GF-D8 (cell line): Measurements from ENCODE around the gene TLCD4.

Experiments used
- DNase-seq: peaks from one replicate; lab custom pipeline; 2025; lab: John Stamatoyannopoulos, UW

The TLCD4 gene

DNA sequence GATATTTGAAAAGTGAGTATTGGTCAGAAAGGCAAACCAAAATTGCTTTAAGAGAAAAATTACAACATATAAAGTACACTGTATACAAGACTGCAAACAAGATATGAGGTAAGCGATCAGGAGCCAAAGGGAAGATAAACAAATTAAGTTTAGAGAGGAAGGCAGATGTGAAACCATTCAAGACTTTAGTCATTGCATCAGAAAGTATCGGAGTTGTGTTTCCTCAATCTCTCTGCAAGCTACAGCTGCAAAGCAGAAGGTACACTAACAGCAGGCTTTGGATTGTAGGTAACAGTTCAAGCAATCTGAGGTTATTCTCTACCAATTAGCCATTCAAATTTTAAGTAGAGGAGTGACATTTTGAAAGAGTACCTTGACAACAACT is 21.3 kb upstream of the TLCD4 start:
- no peak for DNase-seq

DNA sequence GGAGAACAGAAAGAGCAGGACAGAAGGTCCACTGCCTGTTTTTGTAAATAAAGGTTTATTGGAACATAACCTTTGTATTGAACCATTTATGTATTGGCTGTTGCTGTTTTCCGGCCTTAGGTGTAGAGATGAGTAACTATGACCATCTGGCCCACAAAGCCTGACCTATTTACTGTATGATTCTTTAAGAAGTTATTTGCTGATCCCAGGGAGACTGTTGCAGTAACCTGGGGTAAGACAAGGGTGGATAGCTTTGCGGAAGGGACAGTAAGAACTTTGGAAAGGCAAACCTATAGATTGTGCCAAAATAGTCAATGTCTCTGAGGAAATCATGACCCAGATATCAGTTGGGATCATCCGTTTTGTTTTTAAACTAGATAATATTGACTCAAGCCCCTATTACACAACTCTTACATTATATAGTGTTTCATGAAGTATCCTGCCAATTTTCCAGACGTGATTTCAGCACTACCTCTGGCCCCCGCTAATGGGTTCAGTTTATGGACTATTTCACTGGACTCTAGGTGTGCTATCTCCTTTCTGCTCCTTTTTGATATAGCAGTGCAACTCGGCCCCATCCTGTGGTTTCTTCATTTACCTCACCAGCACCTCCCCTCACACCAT is 20.8 kb upstream of the TLCD4 start:
- DNase-seq: no peak

DNA sequence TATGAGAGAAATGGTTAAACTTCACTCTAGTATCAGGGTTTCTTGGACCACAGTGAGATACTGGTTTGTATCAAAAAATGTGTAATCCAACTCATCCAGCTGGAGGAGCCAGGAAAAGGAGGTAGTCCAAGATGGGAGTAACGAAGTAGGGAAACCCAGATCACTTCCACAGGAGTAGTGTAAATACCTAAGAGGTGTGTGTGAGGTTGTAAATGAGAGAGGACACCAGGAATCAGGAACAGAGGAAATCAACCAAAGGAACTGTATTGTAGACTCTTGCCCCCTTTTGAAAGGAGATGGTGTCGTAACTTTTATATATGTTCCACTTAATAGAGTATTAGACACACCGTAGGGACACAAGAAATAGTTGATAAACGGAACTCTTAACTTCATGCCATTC is 19.7 kb upstream of the TLCD4 start:
- DNase-seq: no peak

DNA sequence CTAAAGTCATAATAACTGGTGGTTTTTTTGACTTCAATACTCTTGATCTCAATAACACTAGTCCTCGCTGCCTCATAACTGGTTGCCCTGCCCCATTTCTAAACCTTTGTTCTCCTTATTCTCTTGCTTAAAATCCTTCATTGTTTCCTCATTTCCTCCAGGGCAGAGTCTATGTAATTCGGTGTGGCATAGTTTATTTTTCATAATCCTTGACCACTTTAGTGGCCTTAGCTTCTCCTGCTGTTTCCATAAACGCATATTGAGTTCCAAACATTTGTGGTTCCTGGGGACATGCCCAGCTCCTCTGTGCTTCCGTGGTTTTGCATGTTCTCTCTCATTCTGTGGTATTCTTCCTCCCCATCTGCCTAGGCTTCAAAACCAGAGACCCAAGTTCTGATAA is 19.0 kb upstream of the TLCD4 start:
- DNase-seq: no peak

DNA sequence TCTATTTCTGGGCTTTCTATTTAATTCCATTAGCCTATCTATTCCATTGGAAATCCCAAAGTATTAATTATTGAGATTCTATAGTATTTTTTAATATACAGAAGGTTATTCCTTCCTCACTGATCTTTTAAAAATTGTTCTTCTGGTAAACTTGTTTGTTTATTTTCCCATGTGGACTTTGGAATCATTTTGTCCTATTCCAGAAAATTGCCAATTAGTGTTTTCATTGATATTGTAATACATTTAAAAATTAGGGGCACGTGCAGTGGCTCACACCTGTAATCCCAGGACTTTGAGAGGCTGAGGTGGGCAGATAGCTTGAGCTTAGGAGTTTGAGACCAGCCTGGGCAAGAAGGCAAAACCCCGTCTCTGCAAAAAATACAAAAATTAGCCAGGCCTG is 8.4 kb upstream of the TLCD4 start:
- no peak for DNase-seq

DNA sequence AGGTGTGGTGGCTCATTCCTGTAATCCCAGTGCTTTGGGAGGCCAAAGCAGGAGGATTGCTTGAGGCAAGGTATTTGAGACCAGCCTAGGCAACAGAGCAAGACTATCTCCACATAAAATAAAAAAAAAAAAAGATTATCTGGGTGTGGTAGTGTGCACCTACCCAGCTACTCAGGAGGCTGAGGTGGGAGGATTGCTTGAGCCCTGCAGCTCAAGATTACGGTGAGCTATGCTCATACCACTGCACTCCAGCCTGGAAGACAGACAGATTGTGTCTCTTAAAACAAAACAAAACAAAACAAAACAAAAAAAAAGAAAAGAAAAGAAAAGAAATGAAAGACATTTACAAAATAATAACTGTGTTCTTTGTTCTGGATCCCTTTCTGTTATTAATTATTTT is 6.1 kb upstream of the TLCD4 start:
- DNase-seq: no peak

DNA sequence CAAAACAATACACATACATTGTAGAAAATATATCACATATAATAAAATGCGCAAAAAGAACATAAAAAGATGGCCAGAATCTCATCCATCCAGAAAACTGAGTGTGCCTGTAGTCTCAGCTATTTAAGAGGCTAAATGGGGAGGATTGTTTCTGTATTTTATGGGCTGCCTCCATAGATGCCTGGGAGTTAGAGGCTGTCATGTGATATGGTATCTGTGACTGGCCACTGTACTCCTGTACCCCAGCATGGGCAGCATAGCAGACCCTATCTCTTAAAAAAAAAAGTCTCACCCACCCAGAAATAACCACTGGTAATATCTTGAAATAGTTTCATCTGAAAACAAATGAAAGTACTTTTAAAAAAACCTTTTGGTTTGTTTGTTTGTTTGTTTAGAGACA is 3.5 kb upstream of the TLCD4 start:
- DNase-seq: no peak

DNA sequence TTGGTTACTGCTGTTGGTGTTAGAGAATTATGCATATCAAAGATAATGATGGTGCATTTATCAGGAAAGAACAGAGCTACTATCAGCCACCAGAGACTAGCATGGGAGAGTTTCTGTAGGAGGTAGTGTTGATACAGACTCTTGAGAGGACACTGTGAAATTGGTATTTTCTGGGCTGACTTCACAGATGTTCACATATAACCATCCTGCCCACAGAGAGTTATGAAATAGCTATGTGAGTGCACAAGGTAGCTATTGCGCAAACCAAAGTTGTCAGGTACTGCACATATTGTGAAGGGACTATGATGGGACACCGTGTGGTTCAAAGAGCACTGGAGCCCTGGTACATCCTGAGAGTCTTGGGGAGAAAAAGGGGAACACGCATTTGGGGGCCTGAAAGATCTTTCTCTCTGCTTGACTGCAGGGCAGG is 1.4 kb upstream of the TLCD4 start:
- no peak for DNase-seq

DNA sequence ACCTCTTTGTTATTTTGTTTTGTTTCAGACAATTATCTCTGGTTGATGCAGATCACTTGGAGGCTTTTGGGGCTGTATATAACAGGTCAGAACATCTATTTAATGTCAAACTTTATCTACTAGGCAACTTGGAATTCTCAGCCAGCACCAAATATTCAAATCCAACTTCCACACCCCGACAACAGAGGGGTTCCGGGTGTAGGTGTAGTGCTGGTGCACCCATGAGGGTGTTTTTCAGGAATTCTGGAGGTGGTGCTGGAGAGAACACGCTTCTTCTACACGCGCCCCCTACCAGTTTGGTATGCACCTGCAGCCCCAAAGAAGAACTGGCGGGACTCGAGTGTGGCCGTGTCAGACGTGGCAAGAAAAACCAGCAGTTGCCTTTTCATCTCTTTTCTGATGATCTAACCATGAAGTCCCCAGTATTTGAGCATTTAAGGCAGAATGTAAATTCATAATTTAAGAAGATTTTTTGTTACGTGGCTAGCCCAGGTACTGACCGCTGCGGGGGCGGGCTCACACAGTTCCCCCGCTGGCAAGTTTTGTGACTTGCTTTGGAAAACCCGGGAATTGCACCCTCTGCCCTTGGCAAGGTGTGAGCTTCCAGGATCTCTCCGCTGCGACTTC is 462 bp upstream of the TLCD4 start:
- no peak for DNase-seq

DNA sequence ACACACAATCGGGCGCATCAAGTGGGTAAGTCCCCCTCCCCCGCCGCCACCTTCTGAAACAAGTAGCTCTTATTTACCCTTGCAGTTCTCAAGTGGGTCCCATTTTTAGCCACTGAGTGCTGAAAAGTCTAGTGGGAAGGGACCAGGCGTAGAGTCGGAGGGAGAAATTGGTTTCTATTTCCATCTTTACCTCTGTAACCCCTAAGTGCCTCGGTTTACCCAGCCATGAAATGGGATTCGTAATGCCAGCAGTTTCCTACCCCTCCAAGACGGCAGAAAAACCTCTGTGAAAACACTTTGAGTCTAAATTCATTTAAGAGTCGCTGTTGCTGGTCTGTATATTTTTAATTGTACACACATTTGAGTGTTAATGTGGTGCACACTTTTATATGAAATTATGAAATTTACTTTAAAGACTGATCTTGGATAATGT is 928 bp downstream of the TLCD4 start:
- DNase-seq: no peak

DNA sequence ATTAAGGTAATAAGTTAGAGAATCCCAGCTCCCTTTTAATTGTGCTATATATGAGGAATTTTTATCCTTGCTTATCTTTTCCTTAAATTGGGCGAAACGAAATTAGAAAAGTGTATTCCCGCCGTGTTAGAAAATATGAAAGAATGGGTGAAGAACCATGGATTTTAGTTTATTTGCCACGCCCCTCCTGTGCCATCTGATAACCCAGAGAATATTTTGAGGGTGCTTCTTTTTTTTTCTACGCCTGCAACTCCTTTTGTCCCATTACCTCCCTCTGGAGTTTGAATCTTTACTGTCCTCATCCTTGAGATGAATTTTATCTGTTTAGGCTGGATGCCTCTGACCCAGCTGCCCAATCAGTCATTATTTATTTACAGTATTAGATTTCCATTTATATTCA is 1.6 kb downstream of the TLCD4 start:
- DNase-seq: no peak

DNA sequence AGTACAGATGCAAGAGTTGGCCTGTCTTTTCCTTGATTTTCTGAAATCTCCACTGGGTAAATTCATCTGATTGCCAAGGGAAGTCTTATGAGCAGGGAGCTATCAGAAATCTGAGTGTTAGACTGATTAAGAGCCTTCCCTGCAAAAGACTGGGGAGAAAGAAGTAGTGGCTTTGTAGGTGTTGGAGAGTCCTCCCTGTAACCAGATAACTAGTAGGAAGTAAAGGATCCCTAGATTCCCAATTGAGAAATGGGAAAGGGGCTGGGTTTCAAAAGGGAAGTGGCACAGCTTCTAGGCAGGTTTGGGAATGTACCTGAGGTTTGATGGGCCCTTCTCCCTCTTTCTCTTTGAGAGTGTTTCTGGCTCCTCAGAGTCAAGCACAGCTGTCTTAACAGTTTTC is 2.1 kb downstream of the TLCD4 start:
- DNase-seq: no peak

DNA sequence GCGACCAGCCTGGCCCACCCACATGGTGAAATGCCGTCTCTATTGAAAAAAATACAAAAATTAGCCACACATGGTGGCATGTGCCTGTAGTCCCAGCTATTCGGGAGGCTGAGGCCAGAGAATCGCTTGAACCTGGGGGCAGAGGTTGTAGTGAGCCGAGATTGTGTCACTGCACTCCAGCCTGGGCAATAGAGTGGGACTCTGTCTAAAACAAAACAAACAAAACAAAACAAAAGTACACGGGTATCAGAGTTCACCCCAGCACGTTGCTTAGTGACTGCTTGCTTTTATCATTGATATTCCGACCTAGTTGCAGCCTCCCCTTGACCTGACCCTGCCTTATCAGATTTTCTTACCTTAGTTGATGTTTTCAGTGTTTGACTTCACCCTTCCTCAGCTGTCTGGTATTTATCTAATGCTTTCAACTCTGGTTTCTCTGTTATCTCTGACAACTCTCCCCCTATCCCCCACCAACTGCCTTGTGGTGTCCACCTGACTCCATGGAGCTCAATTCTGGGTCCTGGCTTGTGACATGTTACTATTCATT is 5.1 kb downstream of the TLCD4 start:
- no peak for DNase-seq

DNA sequence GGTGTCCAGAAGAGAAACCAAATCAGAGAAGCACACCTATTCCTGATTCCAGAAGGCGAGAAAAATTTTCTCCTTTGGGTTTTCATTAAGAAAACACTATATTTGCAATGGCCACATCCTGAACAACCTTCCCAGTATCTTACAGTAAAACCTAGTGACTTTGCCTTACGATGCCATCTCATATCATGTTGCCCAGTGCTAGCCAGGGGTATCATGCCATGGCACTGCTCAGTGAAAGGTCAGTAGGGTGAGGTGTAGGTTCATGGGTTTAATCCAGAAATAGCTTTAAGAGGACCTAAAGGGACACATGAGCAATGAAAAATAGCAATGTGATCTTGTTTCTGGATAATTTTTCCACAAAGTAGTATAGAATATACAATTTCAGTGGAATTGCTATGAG is 7.2 kb downstream of the TLCD4 start:
- no peak for DNase-seq

DNA sequence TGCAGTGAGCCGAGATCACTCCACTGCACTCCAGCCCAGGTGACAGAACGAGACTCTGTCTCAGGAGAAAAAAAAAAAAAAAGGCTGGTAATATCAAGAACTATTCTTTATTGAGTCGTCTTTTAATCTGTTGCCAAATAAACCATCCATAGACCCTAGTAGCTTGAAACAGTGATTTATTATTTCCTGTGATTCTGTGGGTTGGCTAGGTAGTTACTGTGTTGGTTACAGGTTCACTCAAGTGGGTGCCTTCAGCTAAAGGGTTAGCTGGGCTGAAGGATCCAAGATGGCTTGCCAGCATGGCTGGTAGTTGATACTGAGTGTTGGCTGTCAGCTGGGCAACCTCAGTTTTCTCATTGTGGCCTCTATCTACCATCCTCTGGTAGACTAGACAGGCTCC is 9.2 kb downstream of the TLCD4 start:
- no peak for DNase-seq

DNA sequence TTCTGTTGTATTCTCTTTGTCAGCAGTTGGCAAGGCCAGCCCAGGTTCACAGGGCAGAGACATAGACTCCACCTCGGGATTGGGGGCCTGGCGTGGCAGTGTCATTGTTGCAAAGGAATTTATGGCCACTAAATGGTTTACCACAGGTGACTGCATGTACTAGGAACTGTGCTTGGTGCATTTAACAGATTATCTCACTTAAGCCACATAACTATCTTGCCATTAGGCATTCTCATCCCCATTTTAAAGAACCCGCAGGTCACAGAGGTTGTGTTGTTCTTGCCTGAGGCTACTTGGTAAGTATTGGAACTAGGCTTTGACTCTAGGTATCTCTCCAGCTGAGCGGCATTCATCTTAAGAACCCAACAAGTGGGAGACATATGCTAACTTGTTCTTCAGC is 9.7 kb downstream of the TLCD4 start:
- no peak for DNase-seq

DNA sequence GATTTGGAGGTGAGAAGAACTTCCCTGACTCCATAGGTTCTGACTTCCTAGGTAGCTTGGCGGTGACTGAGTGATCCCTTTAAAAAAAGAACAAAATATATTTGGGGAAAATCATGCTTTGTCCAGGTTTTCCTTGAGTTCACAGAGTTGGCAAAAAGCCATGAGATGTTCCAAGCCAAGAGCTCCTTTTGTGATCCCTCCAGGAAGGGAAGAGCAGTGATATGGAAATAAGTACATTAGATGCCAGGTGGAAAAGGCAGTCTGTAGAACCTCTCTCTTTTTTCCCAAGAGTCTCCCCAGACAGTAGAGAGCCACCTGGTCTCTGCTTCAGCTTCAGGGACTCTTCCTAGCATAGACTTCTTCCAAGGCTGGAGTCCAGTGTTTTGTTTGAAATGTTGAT is 10.2 kb downstream of the TLCD4 start:
- DNase-seq: no peak

DNA sequence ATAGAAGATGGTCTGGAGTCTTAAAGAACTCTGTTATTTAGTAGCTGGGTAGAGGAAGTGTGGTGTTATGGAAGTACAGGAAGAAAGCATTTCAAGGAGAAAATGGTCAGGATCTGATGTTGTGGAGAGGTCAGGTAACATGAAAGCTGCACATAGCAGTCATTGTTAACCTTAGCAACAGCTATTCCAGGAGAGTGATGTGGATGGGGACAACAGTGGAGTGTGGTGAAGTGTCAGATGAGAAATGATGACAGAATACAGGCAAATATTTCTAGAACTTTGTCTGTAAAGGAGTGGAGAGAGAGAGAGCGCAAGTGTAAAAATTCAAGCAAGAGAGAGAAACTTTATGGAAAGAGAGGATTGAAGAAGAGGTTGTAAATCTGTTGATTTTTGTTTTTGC is 15.6 kb downstream of the TLCD4 start:
- DNase-seq: no peak

DNA sequence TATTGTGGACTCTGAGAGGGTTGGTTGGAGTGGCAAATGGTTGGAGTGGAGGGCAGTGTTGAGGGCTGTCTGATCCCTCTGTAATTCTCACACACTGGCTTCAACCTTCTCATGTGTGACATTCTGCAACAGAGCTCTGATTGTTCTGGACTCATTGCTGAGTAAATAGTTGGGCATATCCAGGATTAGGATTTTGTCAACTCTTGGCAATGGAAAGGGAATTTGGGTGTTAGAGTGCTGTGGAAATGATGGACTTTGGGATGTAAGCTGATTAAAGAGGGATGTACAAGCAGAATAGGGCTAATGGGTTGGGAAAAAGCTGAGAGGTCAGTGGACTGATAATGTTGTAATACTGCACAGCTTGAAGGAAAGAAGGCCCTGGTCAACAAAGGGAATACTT is 16.5 kb downstream of the TLCD4 start:
- DNase-seq: no peak

DNA sequence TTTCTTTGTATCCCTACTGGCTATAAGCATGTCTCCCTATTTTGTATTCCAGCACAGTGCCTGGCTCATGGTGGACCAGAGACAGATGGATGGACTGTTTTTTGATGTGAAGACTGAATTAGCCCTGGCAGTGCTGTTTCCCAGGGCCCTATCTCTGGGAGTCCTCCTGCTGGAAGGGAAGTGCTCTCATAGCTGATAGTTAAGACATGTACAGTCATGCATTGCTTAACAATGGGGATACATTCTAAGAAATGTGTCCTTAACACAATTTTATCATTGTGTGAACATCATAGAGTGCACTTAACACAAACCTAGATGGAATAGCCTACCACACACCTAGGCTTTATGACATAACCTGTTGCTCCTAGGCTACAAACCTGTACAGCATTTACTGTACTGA is 21.1 kb downstream of the TLCD4 start:
- DNase-seq: no peak

DNA sequence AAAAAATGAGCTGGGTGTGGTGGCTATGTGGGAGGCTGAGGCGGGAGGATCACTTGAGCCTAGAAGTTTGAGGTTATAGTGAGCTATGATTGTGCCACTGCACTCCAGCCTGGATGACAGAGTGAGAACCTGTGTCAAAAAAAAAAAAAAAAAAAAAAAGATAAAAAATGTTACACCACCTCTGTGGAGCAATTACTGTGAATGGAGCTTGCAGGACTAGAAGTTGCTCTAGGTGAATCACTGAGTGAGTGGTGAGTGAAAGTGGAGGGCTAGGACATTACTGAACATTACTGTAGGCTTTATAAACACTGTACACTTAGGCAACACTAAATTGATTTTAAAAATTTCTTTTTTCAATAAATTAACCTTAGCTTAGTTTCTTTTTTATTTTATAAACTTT is 21.9 kb downstream of the TLCD4 start:
- no peak for DNase-seq

DNA sequence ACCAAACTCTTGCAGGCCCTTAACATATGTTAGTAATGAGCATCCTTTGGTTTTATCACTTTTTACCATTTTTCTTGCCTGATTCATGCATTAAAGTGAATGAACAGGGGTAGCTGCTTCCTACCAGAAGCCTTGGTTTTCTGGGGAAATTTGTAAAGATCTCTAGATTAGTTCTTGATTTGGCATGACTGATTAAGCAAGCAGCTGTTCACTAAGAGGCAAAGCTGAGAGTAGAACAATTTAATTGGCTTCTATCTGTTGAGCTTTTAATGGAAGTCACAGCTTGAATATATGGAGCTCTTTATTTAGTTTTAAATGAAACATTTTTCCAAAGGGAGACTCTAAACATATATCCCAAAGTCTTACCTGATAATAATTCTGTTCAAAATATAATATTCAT is 23.6 kb downstream of the TLCD4 start:
- DNase-seq: no peak

DNA sequence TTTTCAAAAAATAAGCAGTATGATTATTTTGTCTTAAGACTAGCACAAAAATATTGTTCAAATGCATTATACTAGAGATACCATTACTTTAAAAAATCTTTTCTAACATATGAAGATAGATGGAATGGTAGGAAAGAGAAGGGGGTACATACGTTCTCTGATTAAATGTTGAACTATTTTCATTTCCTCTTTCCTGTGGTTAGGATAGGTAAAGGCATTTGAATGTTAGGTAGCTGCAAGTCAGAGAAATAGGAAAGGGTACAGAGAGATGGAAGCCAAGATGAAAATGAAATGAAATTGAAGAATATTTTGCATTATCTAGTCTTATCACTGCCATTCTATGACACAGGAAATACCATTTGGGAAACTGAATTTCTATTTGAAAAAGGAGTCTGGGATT is 28.3 kb downstream of the TLCD4 start:
- no peak for DNase-seq

DNA sequence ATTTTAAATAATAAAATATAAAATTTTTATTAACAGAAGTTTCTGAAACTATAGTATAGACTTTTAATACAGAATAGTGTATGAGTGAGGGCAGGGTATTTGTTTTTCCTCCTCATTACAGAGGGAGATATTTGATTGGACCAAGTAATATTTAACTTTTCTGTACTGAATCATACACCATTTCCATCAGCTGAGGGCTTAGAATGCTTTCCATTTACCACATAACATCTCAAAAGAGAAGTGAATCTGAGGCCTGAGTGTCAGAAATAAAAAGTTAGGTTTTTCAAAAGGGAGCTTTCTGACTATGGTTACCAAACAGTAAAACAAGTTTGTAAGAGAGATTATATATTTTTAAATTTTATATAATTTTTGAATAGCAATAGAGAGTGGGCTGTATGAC is 29.5 kb downstream of the TLCD4 start:
- DNase-seq: no peak
